ENCODE results near the gene TECTB.

TECTB gene

GRCh38 chr10:112290054-112290373 lies 6.8 kb downstream of the TECTB start:
- no peaks in the 10 kb centered on the region for H3K79me2 ChIP-seq (ENCODE audit: insufficient read depth, low read depth)
- H3K9ac ChIP-seq, result no peak overlapping the region
- H4K20me1 ChIP-seq (ENCODE audit: insufficient read depth), result no peaks in the 10 kb centered on the region
- no peak overlapping the region for H3K4me2 ChIP-seq
- no peak overlapping the region for H3K27ac ChIP-seq
- H3K4me1 ChIP-seq (ENCODE audit: low read depth, poor library complexity, severe bottlenecking), result no peaks in the 10 kb centered on the region
- no peaks in the 10 kb centered on the region for H3K27me3 ChIP-seq (ENCODE audit: insufficient read depth, low read depth)
- TF ChIP-seq CTCF (conservative IDR thresholded peaks at IDR 0.05; ENCODE audit: low read depth, low read length), result no peak
- no peak overlapping the region for H2AFZ ChIP-seq (ENCODE audit: low read depth)
- H3K4me3 ChIP-seq (IDR thresholded peaks at IDR 0.05; ENCODE audit: insufficient read depth, low read depth, low read length), result no peak overlapping the region
- no peaks in the 10 kb centered on the region for H3K36me3 ChIP-seq (ENCODE audit: insufficient read depth)

GRCh38 chr10:112294169-112294568 lies 11.0 kb downstream of the TECTB start:
- Histone ChIP-seq H3K4me1 (ENCODE audit: low read depth, poor library complexity, severe bottlenecking) (no peaks in the 10 kb centered on the region), H3K36me3 (ENCODE audit: insufficient read depth) (no peaks in the 10 kb centered on the region), H3K79me2 (ENCODE audit: insufficient read depth, low read depth) (no peaks in the 10 kb centered on the region), H2AFZ (ENCODE audit: low read depth) (no peak overlapping the region), H3K9ac (no peak overlapping the region), H3K4me2 (no peak overlapping the region), H3K27me3 (ENCODE audit: insufficient read depth, low read depth) (no peaks in the 10 kb centered on the region), H3K4me3 (IDR thresholded peaks at IDR 0.05; ENCODE audit: insufficient read depth, low read depth, low read length) (no peak overlapping the region), H4K20me1 (ENCODE audit: insufficient read depth) (no peaks in the 10 kb centered on the region), H3K27ac (no peak overlapping the region)
- no peak for TF ChIP-seq CTCF (conservative IDR thresholded peaks at IDR 0.05; ENCODE audit: low read depth, low read length)

GRCh38 chr10:112295853-112296830 lies 12.9 kb downstream of the TECTB start:
- no peak for TF ChIP-seq CTCF (conservative IDR thresholded peaks at IDR 0.05; ENCODE audit: low read depth, low read length)
- H3K4me3 ChIP-seq (IDR thresholded peaks at IDR 0.05; ENCODE audit: insufficient read depth, low read depth, low read length), result no peak overlapping the region
- H2AFZ ChIP-seq (ENCODE audit: low read depth), result no peak overlapping the region
- H3K36me3 ChIP-seq (ENCODE audit: insufficient read depth), result no peaks in the 10 kb centered on the region
- H3K27me3 ChIP-seq (ENCODE audit: insufficient read depth, low read depth), result no peaks in the 10 kb centered on the region
- no peaks in the 10 kb centered on the region for H3K4me1 ChIP-seq (ENCODE audit: low read depth, poor library complexity, severe bottlenecking)
- H3K9ac ChIP-seq, result no peak overlapping the region
- H3K27ac ChIP-seq, result no peak overlapping the region
- H4K20me1 ChIP-seq (ENCODE audit: insufficient read depth), result no peaks in the 10 kb centered on the region
- H3K79me2 ChIP-seq (ENCODE audit: insufficient read depth, low read depth), result no peaks in the 10 kb centered on the region
- no peak overlapping the region for H3K4me2 ChIP-seq

- TF ChIP-seq CTCF (conservative IDR thresholded peaks at IDR 0.05; ENCODE audit: low read depth, low read length), result no peak
- H3K9ac ChIP-seq, result no peak overlapping the region
- no peaks in the 10 kb centered on the region for H3K36me3 ChIP-seq (ENCODE audit: insufficient read depth)
- H4K20me1 ChIP-seq (ENCODE audit: insufficient read depth), result no peaks in the 10 kb centered on the region
- H3K27me3 ChIP-seq (ENCODE audit: insufficient read depth, low read depth), result no peaks in the 10 kb centered on the region
- H2AFZ ChIP-seq (ENCODE audit: low read depth), result no peak overlapping the region
- no peak overlapping the region for H3K4me3 ChIP-seq (IDR thresholded peaks at IDR 0.05; ENCODE audit: insufficient read depth, low read depth, low read length)
- no peaks in the 10 kb centered on the region for H3K79me2 ChIP-seq (ENCODE audit: insufficient read depth, low read depth)
- H3K27ac ChIP-seq, result no peak overlapping the region
- no peaks in the 10 kb centered on the region for H3K4me1 ChIP-seq (ENCODE audit: low read depth, poor library complexity, severe bottlenecking)
- H3K4me2 ChIP-seq, result no peak overlapping the region
Observed at GRCh38 chr10:112296908-112297331, 13.7 kb downstream of the TECTB start.
